Measurements from ENCODE around the gene NTNG2. TPM values are rescaled to one million over a fixed set of nuclear protein-coding genes. Genes with fewer than 3 reads are reported as not detected.
A peak's percentile ranks its signal among the peaks of the same experiment; 100 is the strongest.

Gene NTNG2
- total RNA-seq, 1 experiment from 2014 or later, result 0.49 TPM

DNA sequence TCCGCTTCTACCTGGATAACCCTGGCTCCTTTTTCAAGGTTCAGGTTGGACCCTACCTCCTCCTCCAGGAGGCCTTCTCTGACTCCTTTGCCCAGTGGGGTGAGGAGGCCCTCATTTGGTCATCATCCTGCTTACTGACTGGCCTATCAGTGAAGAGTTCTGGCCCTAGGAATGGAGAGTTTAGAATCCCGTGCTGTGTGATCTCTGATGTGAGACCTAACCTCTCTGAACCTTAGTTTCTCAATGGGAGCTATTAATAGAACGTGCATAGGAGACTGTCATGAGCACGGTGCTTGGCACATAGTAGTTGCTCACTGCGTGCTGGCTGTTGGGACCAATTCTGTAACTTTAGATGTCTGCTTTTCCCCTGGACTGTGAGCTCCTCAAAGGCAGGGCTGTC is 10.3 kb downstream of the NTNG2 start:
- no peak for DNase-seq (ENCODE audit: low read depth)

- no peak for DNase-seq (ENCODE audit: low read depth)
Measured at GRCh38 chr9:132175431-132175830, 13.6 kb downstream of the NTNG2 start.

GRCh38 chr9:132176338-132176737 is 14.5 kb downstream of the NTNG2 start:
- DNase-seq (ENCODE audit: low read depth), result no peak

DNA sequence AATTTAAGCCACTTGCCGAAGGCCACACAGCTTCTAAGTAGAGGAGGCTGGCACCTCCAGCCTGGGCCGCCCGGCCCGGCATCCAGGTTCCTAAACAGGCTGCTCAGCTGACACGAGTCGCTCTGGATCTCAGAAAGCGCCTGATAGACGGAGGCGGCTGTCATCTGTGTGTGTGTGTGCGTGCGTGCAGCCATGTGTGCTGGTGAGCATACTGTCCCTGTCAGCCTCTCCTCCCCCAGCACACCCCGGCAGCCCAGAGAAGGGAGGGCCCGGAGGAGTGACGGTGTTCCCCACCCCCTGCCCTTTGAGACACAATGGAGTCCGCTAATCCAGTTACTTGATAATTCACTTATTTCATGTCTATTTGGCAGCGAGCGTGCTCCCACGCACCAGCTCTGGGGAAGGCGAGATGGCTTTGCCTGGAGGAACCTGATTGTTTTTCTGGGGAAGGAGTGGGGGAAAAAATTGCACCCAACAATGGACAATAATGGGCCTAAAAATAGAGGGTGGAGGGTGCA is 20.0 kb downstream of the NTNG2 start:
- DNase-seq (ENCODE audit: low read depth), result no peak

DNA sequence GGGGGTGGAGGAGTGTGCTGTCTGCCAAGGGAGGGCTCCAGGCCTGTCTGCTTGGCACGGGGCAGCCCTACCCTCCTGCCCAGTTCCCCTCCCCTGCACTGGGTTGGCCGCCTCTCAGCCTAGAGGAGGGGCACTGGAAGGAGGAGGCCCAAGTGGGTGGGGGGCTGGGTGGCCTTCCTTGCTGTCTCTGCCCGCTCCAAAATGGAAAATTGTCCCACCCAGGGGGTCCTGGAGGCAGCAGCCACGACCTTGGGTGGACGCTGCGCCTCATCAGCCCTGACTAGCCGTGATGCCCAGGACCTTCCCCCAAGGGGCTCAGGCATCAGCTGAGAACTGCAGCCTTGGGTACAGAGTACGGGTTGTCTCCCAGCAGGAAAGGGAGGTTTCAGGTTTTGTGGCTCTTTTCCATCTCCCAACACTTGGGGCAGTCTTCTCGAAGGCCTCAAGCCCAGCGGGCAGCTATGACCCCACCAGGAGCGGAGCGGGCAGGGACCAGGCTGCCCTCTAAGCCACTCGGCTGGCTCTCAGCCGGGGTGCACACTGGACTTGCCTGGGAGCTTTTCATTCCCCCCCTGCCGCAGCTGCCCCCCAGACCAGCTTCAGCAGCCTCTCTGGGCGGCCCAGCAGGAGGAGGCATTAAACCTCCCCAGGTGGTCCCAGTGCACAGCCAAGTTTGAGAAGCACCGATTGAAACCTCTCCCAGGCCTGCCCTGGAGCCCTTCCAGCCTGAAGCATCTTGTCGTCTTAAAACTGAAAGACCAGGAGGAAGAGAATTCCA is 20.6 kb downstream of the NTNG2 start:
- peak; percentile 40 for DNase-seq (ENCODE audit: low read depth)

DNA sequence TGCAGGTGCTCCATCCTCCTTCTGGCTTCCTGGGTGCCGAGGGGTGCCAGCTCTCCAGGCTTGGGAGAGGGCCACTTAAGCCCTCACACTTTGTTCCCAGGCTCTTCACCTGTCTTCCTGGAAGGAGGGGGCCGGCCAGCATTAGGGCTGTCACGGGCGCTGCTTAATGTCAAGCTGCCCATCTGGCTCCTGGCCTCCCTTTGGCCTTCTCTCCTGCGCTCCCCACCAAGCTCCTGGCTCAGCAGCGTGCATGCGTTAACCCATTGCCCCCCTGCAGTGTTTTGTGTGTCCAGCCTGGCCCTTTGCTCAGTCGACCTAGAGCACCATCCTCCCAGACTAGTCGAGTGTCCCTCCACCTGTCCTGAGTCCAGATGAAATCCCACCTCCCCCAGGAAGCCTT is 21.3 kb downstream of the NTNG2 start:
- DNase-seq (ENCODE audit: low read depth), result no peak

DNA sequence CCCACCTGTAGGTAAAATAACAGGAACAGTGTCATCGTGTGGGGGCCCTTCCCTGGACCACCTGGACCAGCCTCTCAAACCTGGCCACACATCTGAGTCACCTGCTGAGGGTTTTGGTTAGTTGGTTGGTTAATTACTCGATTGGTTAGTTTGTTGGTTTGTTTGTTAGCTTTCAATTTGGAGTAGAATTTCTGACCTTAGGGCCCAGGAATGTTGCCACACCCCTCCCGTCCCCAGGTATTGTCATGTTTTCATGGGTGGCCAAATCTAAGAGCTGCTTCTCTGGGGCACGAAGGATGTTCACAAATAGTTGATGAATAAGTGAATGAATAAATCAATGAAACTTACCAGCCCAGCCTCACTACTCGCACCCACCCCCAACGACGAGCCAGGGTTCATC is 21.9 kb downstream of the NTNG2 start:
- DNase-seq (ENCODE audit: low read depth), result no peak

DNA sequence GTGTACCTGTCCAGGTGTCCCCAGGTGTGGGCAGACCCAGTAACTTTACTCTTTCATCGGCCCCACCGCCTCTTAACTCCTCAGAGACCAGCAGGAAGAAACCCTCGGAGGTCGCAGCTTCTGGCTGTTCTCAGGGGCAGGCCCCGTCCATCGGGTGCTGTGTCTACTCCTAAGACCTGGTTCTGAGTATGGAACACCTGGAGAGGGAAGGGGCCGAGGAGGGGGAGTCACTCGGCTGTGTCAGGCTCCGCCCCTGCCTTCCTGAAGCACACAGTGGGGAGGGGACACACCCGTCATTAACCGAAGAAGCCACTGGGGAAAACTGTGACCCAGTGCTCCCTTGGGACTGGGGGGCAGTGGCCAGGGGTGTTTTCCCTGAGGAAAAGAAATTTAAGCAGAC is 22.3 kb downstream of the NTNG2 start:
- DNase-seq (ENCODE audit: low read depth), result no peak

DNA sequence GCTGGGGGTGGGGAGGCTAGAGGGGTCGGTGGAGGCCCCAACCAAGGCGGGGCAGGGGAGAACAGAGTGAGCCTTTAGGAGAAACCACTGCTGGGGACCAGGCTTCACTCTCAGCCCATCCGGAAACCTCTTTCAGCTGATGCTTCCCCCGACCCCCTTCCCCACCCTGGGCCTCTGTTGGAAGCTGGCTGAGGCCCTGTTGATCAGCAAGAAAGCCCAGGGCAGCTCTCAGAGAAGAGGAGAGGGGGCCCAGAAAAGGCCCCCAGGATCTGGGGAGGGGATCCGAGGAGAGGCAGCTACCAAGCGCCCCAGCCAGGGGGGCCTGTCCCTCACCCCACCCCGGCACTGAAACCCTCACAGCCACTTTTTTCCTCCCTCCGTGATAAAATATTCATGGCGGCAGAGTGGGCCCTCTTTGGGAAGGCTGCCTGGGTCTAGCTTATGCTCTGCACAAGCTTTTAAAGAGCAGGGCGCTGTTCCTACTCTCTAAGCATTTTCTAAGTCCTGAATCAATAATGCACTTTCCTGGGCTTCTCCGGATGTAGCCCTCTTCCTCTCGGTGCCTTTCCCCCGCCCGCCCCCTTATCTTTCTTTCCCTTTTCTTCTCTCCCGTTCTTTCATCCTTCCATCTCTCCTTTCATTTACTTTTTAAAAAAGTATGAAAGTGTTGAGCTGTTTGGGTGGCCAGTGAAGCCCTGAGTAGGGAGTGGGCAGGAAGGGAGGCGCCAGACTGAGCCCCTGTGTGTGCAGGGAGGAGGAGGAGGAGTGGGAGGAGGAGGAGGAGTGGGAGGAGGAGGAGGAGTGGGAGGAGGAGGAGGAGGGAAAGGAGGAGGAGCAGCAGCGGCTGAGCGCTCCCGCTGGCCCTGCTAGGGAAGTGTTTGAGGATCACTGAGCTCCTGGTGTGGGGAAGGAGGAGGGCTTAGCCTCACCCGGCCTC is 23.5 kb downstream of the NTNG2 start:
- DNase-seq (ENCODE audit: low read depth), result no peak

DNA sequence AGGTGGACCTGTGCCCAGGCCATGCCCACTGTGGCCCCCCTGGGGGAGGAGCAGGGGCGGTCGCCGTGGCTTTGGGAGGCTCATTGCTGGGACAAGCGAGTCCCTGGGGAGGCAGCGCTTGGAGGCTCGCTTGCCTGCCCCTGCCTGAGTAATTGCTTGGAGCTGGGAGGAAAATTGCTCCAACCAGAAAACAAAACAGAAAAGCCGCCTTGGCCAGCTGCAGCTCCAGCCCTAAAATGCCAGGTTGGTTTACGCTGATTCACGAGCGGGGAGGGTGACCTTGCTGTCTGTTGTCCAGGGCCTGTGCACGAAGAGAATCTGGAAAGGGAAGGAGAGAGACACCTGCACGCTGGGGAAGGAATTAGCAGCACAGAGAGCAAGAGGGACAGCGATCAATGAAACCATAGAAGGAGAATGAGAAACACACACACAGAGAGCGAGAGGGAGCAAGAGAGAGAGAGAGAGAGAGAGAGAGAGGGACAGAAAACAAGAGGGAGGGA is 25.3 kb downstream of the NTNG2 start:
- DNase-seq (ENCODE audit: low read depth), result no peak

GRCh38 chr9:132190966-132191365 is 29.1 kb downstream of the NTNG2 start:
- DNase-seq (ENCODE audit: low read depth), result no peak

DNA sequence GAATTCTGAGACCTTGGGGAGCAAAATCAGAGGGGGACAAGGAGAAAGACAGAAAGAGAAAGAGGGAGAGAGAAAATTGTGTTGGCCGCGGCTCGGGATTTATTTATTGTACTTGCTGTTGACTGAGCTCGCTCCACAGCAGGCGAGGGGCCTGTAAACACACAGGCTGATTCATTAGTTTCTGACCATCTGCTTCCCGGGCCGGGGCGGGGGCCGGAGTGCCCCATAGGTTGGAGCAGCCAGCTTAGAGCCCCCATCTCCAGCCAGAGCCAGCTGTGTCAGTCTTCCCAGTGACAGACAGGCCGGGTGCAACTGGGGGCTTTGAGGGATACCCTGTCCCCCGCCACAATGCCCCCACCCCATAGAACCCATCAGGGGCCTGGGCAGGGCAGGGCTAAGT is 30.9 kb downstream of the NTNG2 start:
- no peak for DNase-seq (ENCODE audit: low read depth)

- no peak for DNase-seq (ENCODE audit: low read depth)
Measured at GRCh38 chr9:132193227-132194124, 31.6 kb downstream of the NTNG2 start.

DNA sequence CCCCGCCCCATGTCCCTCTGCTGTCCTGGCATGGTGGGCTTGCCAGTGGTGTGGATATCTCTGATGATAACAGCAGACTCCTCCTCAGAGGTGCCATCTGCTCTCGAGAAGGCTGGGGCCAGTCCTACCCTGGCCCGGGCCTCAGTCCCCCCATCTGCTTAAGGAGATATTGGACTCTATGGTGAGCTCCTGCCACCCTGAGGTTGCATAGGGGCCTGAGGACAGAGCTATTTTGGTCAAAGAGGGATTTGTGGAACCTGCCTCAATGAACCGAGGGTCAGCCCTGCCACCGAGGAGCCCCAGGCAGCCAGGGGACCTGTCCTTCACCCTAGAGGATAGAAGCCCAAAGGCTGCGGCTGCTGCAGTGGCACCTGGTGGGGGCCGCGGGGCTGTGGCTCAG is 32.6 kb downstream of the NTNG2 start:
- DNase-seq (ENCODE audit: low read depth), result no peak

DNA sequence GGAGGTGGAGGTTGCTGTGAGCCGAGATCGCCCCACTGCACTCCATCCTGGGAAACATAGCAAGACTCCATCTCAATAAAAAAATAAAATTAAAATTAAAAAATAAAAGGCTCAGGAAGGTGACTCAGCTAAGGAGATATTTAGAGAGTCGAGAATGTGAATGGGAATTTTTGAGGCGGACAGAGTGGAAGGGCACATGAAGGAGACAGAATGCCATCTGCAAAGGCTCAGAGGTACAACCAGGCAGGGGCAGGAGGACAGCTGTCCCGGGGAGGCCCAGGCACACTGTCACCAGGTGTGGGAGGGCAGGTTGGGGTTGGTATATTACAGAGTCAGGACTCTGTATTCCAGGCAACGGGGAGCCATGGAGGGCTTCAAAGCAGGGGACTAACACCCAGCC is 35.5 kb downstream of the NTNG2 start:
- DNase-seq (ENCODE audit: low read depth), result no peak

GRCh38 chr9:132197856-132198550 is 36.1 kb downstream of the NTNG2 start:
- DNase-seq (ENCODE audit: low read depth), result no peak

DNA sequence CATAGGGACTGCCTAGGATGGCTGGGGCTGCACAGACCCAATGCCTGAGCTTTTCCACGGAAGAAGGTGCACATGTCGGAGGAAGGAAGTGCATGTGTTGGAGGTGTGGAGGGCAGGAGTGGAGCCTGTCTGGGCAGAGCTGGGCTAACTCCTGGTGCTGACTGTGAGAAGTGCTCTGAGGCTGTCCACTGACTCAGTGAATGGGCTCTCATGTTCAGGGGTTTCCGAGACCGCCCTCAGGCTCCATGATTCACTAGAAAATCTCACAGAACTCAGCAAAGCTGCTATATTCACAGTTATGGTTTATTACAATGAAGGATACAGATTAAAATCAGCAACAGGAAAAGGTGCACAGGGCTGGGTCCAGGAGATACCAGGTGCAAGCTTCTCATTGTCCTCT is 37.2 kb downstream of the NTNG2 start:
- no peak for DNase-seq (ENCODE audit: low read depth)

DNA sequence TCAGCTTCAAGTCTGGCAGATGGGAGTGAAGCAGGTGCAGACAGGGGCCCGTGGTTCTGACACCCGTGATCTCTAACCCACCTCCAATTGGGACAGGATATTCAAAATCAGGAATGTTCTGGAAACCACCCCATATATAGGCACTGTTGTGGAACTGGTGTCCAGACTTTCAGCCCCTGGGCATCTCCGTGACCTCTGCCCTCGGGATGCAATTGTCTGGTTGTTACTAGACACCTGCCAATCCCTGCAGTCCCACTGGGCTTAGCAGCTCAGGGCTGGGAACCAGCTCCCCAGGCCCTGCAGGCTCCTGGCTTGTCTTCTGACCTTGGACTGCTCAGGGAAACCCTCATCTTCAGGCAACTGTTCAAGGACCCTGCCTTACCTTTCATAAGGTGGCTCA is 38.8 kb downstream of the NTNG2 start:
- DNase-seq (ENCODE audit: low read depth), result no peak

- no peak for DNase-seq (ENCODE audit: low read depth)
Measured at GRCh38 chr9:132201139-132201538, 39.3 kb downstream of the NTNG2 start.

- no peak for DNase-seq (ENCODE audit: low read depth)
Measured at GRCh38 chr9:132201780-132202703, 40.2 kb downstream of the NTNG2 start.

Data from M059J (cell line).